Esophagus muscularis mucosa (tissue), 4 donors: ENCODE measurements around the gene MXI1.

Source experiments
- EP300 ChIP-seq: sonication (generic); formaldehyde crosslinking; IDR thresholded peaks from one replicate; pipeline ENCODE4 v1.6.1; 2017; ENCODE audit warnings: antibody characterized with exemption
- POLR2A ChIP-seq: fragments of 450-650 bp; IDR thresholded peaks from one replicate; pipeline ENCODE4 v1.6.1; 2017; ENCODE audit warnings: antibody characterized with exemption, moderate library complexity, mild to moderate bottlenecking, low read depth
- TF ChIP-seq, protein P1 (sequence below), 3 experiments: fragments of 200-600 bp in 2 of 3; fragments of 450-650 bp in 1 of 3; sonication (generic) in 2 of 3; IDR thresholded peaks; one replicate each; pipeline ENCODE4 v1.5.1; 2017 to 2019; ENCODE audit warnings: antibody characterized with exemption in 3 of 3, mild to moderate bottlenecking in 2 of 3, moderate library complexity in 1 of 3

DNA sequence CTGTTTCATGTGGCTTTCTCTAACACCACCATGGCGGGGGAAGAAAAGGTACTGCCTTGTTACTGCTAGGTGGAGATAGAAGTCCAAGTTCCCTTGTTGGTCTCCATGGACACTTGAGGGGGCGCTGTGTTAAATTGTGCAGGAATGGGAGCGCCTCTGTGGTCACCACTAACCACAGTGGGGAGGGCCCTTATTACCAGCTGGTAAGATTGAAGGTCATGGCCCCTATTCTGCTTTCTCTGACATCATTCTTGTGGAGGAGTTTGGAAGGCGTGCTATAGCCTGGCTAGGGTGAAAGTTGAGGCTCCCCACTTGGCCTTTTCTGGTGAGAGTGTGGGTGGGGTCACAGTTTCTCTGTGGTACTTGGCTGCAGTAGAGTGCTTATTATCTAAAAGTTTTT is 14.9 kb upstream of the MXI1 start:
- TF ChIP-seq, protein P1, sequence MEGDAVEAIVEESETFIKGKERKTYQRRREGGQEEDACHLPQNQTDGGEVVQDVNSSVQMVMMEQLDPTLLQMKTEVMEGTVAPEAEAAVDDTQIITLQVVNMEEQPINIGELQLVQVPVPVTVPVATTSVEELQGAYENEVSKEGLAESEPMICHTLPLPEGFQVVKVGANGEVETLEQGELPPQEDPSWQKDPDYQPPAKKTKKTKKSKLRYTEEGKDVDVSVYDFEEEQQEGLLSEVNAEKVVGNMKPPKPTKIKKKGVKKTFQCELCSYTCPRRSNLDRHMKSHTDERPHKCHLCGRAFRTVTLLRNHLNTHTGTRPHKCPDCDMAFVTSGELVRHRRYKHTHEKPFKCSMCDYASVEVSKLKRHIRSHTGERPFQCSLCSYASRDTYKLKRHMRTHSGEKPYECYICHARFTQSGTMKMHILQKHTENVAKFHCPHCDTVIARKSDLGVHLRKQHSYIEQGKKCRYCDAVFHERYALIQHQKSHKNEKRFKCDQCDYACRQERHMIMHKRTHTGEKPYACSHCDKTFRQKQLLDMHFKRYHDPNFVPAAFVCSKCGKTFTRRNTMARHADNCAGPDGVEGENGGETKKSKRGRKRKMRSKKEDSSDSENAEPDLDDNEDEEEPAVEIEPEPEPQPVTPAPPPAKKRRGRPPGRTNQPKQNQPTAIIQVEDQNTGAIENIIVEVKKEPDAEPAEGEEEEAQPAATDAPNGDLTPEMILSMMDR (IDR thresholded peaks at IDR 0.05) = no peak
- TF ChIP-seq EP300 = no peak
- no peak for TF ChIP-seq POLR2A
